Stimulated activated naive CD4-positive, alpha-beta T cell treated with Interleukin-2 at 50 U/mL for 16 hours (primary cell): Measurements from ENCODE around the gene DSTYK.
"Not testable (repeated sequence)": the region's sequence is repeated elsewhere in the genome, so short reads cannot be mapped to it uniquely, and the experiment has no call there.

Source experiments
- DNase-seq: peaks from one replicate; lab custom pipeline; 2025; lab: John Stamatoyannopoulos, UW

The DSTYK gene

GRCh38 chr1:205179842-205180241 lies 31.7 kb downstream of the DSTYK start:
- no peak for DNase-seq

GRCh38 chr1:205172729-205173366 lies 38.7 kb downstream of the DSTYK start:
- DNase-seq: no peak

- no peak for DNase-seq
These were observed 40.1 kb downstream of the DSTYK start for GRCh38 chr1:205171369-205171768.

DNA sequence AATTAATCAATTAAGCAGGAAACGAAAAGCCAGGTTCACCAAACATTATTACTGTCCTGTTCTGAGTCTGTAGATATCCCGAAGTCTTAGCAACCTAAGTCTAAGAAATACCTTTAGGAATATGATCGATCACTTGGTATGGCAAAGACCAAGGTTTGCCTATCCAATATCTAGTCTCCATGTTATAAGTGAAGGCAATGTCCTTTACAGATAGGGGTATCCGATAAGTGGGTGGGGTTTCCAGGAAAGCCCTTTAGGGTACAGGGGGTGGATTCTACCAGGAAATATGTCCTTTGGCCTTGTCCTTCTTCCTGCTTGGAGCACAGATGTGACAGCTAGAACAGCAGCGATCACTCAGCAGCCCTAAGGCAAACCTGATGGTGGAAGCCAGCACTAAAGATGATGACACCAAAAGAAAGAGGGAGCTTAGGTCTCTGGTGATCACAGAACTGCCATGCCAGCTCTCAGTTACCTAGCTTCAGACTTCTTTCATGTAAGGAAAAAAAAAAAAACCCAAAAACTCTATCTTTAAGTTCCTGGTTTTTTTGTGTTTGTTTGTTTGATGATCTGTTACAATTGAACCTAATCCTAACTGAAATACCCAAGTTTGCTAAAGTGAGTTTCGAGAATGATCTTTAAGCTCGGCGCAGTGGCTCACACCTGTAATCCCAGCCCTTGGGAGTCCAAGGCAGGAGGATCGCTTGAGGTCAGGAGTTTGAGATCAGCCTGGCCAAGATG lies 40.8 kb downstream of the DSTYK start:
- no peak for DNase-seq

DNA sequence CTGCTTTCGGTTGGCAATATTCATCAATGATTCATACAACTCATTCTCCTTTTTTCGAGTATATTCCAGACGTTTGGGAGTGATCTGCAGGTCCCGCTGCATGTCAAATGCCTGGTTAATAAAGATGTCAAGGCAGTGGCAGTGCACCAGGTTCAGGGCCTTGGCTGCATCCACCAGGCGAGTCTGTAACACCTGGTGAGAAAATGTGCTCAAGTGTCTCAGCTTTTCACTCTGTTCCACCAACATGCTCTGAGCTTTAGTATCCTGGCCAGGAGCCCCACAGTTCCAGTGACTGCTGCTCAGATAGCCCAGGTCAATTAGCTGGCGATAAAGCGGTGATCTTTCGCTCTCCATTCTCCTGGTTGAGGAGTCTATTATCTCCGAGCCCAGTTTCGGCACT lies 42.3 kb downstream of the DSTYK start:
- no peak for DNase-seq

DNA sequence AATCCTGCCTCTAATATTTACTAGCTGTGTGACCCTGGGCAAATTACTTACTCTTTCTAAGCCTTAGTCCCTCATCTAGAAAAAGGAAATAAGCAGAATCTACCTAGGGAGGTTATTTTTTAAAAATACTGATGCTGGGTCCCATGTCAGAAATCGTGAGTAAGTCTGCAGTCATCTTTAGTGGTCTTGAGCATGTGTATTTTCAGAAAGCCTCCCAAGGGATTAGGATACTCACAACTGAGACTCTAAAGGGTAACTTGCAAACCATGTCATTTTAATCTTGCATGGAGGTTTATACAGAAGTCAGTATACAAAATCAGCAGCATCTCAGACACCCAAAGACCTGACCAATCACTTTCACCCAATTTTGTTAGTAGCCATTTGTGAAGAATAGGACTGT lies 43.2 kb downstream of the DSTYK start:
- DNase-seq: no peak

DNA sequence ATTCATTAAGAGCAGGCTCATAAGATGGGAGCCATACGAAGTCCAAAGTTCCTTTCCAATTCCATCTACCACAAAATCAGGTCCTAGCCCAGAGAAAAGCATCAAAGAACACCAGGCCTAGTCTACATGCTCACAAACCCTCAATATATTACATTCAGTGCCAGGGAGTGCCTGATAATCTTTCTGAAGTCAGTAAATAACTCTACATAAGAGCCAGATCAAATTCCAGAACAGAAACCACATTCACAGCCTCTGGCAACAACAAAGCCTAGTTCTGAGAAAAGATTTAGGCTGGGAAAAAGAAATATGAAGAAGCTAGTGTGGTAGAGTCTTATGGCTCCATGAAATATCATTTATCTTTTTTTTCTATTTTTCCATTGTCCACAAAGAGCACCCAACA lies 49.2 kb downstream of the DSTYK start:
- DNase-seq: no peak

- no peak for DNase-seq
These were observed 50.4 kb downstream of the DSTYK start for GRCh38 chr1:205161076-205161475.

DNA sequence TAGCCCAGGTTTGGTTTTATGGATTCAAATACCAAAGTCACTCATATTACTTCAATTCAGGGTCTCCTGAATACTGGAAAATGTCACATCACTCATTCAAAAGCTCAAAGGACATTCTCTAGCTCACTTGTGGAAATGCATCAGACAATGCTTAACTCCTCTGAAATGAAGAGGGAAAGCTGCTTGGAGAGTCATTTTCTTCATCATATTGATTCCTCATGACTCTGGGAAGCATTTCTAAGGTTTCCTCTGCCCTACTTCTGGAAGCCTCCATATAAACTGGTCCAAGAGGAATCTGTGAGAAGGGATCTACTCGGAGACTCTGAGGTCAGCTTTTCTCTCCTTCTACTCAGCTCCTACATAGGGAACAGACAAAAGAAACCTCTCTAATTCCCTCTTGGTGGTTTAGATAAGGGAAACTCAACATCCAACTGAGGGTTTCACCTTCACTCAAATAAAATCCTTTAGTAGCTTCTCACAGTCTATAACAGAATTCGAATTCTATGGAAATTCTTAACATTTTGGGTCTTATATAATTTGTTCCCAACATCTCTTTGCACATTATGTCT lies 53.4 kb downstream of the DSTYK start:
- no peak for DNase-seq

- DNase-seq: not testable (repeated sequence)
These were observed 55.7 kb downstream of the DSTYK start for GRCh38 chr1:205155665-205156377.

- no peak for DNase-seq
These were observed 59.0 kb downstream of the DSTYK start for GRCh38 chr1:205152505-205152904.

DNA sequence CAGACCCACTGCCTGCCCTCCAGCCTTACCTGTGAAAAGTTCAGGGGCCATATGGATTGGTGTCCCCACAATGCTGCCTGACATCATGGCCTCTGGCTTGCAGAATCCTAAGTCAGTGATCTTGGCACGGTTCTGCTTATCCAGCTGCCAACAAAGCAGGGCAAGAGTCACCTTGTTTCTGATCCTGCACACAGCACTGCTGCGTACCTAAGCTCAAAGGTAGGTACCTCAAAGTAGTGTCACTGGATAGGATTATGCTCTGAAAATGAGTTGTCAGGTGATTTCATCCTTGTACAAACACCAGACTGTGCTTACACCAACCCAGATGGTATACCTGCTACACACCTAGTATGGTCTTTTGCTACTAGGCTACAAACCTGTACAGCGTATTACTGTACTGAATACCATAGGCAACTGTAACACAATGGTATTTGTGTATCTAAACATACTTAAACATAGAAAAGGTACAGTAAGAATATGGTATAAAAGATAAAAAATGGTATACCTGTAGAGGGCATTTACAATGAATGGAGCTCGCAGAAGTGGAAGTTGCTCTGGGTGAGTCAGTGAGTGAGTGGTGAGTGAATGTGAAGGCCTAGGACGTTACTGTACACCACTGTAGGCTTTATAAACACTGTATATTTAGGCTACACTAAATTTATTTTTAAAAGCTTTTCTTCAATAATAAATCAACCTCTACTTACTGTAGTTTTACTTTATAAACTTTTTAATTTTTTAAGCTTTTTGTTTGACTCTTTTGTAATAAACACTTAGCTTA lies 60.7 kb downstream of the DSTYK start:
- DNase-seq: no peak

GRCh38 chr1:205147191-205147835 lies 64.2 kb downstream of the DSTYK start:
- no peak for DNase-seq

GRCh38 chr1:205144751-205145150 lies 66.8 kb downstream of the DSTYK start:
- no peak for DNase-seq

DNA sequence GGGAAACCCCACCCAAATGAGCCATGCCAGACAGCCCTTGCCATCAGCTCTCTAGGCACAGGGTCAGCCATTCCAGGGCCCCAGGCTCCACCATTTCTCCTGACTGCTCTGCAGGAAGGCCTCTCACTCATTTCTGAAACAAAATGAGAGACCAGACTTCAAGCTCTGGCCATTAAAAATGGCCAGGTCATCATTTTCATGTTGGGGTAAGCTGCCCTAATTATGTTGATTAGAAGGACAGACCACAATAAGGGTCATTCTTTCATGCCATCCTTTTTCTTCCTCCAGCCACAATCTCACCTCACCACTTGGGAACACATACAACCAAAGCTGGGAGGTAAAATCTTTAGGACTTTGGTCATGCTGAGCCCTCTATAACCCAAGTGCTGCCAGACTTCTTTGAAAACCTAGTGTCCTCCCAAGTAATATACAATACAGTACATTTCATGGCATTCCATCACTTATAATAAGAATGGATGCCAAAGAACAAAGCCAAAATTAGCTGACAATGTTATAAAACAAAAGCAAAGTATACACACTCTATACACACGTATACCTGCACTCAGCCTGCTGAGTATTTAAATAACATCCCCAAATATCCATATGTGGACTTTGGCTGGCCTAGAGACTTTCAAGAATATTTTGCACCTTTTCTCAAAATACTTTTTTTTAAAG lies 67.3 kb downstream of the DSTYK start:
- DNase-seq: no peak

- DNase-seq: no peak
These were observed 69.4 kb downstream of the DSTYK start for GRCh38 chr1:205142102-205142469.

DNA sequence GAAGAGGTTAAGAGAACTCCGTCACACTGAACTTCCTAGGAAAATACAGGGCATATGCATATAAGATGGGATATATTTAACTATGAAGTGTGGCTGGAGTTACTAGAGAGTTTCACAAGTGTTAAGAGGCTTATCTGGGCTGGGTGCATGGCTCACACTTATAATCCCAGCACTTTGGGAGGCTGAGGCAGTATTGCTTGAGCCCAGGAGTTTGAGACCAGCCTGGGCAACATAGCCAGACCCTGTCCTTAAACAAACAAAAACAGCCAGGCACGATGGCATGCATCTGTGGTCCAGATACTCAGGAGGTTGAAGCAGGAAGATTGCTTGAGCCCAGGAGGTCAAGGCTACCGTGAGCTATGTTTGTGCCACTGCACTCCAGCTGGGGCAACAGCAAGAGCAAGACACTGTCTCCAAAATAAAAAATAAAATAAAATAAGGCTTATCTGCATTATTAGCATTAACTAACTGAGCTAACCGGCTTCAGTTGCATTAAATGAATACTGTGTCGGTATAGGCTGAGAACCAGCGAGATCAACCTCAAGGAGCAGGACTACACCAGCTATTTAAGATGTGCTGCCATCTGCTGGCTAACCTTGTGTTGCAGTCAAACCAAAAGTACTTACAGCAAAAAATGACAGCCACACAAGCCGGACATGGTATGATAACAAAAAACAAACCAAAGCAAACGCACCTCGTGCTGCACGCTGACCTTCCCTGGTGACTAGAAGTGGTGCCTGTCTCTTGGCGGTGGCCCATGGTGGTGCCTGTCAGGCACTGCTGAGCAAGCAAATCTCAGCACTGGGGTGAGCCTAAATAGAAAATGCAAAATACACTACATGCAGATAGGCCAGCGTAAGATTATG lies 70.0 kb downstream of the DSTYK start:
- peak; percentile 44 for DNase-seq

GRCh38 chr1:205140113-205140512 lies 71.4 kb downstream of the DSTYK start:
- no peak for DNase-seq

- no peak for DNase-seq
These were observed 73.6 kb downstream of the DSTYK start for GRCh38 chr1:205137901-205138300.

GRCh38 chr1:205133287-205133686 lies 78.2 kb downstream of the DSTYK start:
- DNase-seq: no peak
